WTC11 (cell line): Measurements from ENCODE around the gene ACOXL.
"Not testable (repeated sequence)": the region's sequence is repeated elsewhere in the genome, so short reads cannot be mapped to it uniquely, and the experiment has no call there.

Source experiments
- EMX1 ChIP-seq: fragments of 250-450 bp; sonication (Bioruptor Pico); IDR thresholded peaks from 2 replicates; pipeline ENCODE4 v1.8.0; 2021; ENCODE audit warnings: mild to moderate bottlenecking
- ESRRA ChIP-seq: sonication (generic); formaldehyde crosslinking; IDR thresholded peaks from 2 replicates; pipeline ENCODE4 v1.8.1; 2022; ENCODE audit warnings: mild to moderate bottlenecking, missing genetic modification reagents, borderline replicate concordance
- TEAD4 ChIP-seq: sonication (generic); formaldehyde crosslinking; IDR thresholded peaks from 2 replicates; pipeline ENCODE4 v1.8.0; 2022; ENCODE audit warnings: mild to moderate bottlenecking, missing genetic modification reagents
- ZNF121 ChIP-seq: sonication (generic); formaldehyde crosslinking; IDR thresholded peaks from 2 replicates; pipeline ENCODE4 v1.8.0; 2023; ENCODE audit warnings: missing genetic modification reagents
- TF ChIP-seq, protein P1 (sequence below): fragments of 200-600 bp; IDR thresholded peaks from 2 replicates; pipeline ENCODE4 v1.8.0; 2022; ENCODE audit warnings: antibody characterized with exemption
- TF ChIP-seq, protein P2 (sequence below): sonication (generic); formaldehyde crosslinking; IDR thresholded peaks from 2 replicates; pipeline ENCODE4 v1.8.1; 2023; ENCODE audit warnings: mild to moderate bottlenecking, moderate library complexity, missing genetic modification reagents
- TF ChIP-seq, protein P3 (sequence below): sonication (generic); formaldehyde crosslinking; IDR thresholded peaks from 2 replicates; pipeline ENCODE4 v1.8.0; 2023; ENCODE audit warnings: mild to moderate bottlenecking, missing genetic modification reagents

DNA sequence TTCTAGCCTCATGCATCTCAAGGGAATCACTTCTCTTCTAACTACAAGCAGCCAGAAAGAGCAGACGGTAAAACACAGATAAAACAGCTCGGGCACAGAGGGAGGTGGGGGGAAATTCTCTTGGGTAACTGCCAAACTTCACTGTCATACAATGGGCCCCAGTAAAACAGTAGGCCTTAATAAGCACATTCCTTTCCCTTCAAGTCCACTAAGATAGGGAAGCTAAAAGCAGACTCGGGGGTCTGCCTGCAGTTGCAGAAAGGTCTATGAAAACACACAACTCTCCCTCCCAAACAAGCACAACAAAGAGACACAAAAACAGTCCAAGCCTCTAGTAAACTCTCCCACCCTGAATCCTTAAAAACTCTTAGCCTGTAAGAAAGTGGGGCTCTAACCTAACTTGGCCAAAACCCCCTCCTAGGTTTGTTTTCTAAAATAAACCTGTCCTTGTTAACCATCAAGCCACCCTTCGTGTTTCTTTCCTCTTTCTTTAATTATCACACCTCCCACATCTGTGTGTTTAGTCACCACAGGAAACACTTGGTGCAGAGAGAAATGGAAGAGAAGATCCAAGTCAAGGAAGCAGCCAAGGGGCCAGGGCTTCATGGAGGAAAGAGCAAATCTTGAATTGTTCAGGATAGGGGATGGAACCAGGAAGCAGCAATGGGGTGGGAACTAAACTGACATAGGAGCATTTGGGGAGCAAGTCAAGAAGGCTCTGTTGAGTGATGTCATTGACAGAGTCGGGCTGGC, 37.1 kb upstream of the ACOXL start:
- TF ChIP-seq ESRRA, EMX1, TEAD4, ZNF121 (CRISPR knock-in tag): not testable (repeated sequence)
- TF ChIP-seq, protein P1, sequence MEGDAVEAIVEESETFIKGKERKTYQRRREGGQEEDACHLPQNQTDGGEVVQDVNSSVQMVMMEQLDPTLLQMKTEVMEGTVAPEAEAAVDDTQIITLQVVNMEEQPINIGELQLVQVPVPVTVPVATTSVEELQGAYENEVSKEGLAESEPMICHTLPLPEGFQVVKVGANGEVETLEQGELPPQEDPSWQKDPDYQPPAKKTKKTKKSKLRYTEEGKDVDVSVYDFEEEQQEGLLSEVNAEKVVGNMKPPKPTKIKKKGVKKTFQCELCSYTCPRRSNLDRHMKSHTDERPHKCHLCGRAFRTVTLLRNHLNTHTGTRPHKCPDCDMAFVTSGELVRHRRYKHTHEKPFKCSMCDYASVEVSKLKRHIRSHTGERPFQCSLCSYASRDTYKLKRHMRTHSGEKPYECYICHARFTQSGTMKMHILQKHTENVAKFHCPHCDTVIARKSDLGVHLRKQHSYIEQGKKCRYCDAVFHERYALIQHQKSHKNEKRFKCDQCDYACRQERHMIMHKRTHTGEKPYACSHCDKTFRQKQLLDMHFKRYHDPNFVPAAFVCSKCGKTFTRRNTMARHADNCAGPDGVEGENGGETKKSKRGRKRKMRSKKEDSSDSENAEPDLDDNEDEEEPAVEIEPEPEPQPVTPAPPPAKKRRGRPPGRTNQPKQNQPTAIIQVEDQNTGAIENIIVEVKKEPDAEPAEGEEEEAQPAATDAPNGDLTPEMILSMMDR, result not testable (repeated sequence)
- TF ChIP-seq, protein P2, sequence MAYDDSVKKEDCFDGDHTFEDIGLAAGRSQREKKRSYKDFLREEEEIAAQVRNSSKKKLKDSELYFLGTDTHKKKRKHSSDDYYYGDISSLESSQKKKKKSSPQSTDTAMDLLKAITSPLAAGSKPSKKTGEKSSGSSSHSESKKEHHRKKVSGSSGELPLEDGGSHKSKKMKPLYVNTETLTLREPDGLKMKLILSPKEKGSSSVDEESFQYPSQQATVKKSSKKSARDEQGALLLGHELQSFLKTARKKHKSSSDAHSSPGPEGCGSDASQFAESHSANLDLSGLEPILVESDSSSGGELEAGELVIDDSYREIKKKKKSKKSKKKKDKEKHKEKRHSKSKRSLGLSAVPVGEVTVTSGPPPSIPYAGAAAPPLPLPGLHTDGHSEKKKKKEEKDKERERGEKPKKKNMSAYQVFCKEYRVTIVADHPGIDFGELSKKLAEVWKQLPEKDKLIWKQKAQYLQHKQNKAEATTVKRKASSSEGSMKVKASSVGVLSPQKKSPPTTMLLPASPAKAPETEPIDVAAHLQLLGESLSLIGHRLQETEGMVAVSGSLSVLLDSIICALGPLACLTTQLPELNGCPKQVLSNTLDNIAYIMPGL (CRISPR knock-in tag), result not testable (repeated sequence)
- TF ChIP-seq, protein P3, sequence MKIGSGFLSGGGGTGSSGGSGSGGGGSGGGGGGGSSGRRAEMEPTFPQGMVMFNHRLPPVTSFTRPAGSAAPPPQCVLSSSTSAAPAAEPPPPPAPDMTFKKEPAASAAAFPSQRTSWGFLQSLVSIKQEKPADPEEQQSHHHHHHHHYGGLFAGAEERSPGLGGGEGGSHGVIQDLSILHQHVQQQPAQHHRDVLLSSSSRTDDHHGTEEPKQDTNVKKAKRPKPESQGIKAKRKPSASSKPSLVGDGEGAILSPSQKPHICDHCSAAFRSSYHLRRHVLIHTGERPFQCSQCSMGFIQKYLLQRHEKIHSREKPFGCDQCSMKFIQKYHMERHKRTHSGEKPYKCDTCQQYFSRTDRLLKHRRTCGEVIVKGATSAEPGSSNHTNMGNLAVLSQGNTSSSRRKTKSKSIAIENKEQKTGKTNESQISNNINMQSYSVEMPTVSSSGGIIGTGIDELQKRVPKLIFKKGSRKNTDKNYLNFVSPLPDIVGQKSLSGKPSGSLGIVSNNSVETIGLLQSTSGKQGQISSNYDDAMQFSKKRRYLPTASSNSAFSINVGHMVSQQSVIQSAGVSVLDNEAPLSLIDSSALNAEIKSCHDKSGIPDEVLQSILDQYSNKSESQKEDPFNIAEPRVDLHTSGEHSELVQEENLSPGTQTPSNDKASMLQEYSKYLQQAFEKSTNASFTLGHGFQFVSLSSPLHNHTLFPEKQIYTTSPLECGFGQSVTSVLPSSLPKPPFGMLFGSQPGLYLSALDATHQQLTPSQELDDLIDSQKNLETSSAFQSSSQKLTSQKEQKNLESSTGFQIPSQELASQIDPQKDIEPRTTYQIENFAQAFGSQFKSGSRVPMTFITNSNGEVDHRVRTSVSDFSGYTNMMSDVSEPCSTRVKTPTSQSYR (CRISPR knock-in tag), result not testable (repeated sequence)
